Activated T-cell treated with anti-CD3 and anti-CD28 coated beads, Interleukin-2, amount 50 U/mL, for 72 hours (primary cell): Measurements from ENCODE around the gene C6orf47. TPM values are rescaled to one million over a fixed set of nuclear protein-coding genes. Genes with fewer than 3 reads are reported as not detected.

Experiments used
- ATAC-seq, 2 donors: fragments of 150-1000 bp; cut with Tn5 transposase; replicated peaks in 1 of 2; 2 replicates each; pipeline ENCODE4 v1.10.0; 2021; ENCODE audit warnings: moderate library complexity in 2 of 2, mild to moderate bottlenecking in 1 of 2
- DNase-seq, 2 donors: peaks; one replicate each; pipeline ENCODE4 v3.0.0; 2021 to 2022; ENCODE audit warnings: mixed read lengths in 1 of 2
- H3K27ac Mint-ChIP-seq: one replicate; pipeline ENCODE4 v1.8.0; 2022; ENCODE audit warnings: mild to moderate bottlenecking, moderate library complexity, mixed read lengths
- H3K27me3 Mint-ChIP-seq: one replicate; pipeline ENCODE4 v1.8.0; 2022; ENCODE audit warnings: low read depth, mixed read lengths
- H3K36me3 Mint-ChIP-seq, 2 donors: one replicate each; pipeline ENCODE4 v1.8.0; 2022; ENCODE audit warnings: mixed read lengths in 2 of 2, mild to moderate bottlenecking in 1 of 2; ENCODE audit not compliant: insufficient read depth in 2 of 2
- H3K4me1 Mint-ChIP-seq: one replicate; pipeline ENCODE4 v1.8.0; 2022; ENCODE audit warnings: low read depth, mixed read lengths
- H3K4me3 Mint-ChIP-seq, 2 donors: one replicate each; pipeline ENCODE4 v1.8.0; 2022; ENCODE audit warnings: mild to moderate bottlenecking in 2 of 2, mixed read lengths in 2 of 2, moderate library complexity in 2 of 2
- H3K9me3 Mint-ChIP-seq, 2 donors: one replicate each; pipeline ENCODE4 v1.8.0; 2022; ENCODE audit warnings: mixed read lengths in 2 of 2
- total RNA-seq, 2 donors: library from RNA; stranded (reverse); gene quantifications; one replicate each; pipeline ENCODE4 v1.2.3, GENCODE V29; 2022

The C6orf47 gene
- total RNA-seq, 2 donors from 2014 or later, result 21.1 to 22.5 TPM

DNA sequence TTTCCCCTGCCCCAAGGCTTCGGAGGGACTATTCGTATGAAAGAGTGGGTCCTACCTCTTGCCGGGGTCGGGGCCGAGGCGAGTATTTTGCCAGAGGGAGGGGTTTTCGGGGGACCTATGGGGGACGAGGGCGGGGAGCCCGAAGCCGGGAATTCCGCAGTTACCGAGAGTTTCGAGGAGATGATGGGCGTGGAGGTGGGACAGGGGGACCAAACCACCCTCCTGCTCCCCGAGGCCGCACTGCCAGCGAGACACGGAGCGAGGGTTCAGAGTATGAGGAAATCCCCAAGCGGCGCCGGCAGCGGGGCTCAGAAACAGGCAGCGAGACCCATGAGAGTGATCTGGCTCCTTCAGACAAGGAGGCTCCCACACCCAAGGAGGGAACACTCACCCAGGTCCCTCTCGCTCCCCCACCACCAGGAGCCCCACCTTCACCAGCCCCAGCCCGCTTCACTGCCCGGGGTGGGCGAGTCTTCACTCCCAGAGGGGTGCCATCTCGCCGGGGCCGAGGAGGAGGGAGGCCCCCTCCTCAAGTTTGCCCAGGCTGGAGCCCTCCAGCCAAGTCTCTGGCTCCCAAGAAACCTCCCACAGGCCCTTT is 28.8 kb downstream of the C6orf47 start:
- no peak overlapping the region for H3K4me3 Mint-ChIP-seq
- H3K27ac Mint-ChIP-seq, result no peak overlapping the region
- peaks cover 21% of the 10 kb centered on the region for H3K4me1 Mint-ChIP-seq
- ATAC-seq (no peak), DNase-seq (no peak)
- peaks cover 21 to 53% of the 10 kb centered on the region in 2 donors for H3K36me3 Mint-ChIP-seq
- H3K9me3 Mint-ChIP-seq, result no peaks in the 10 kb centered on the region
- no peaks in the 10 kb centered on the region for H3K27me3 Mint-ChIP-seq

DNA sequence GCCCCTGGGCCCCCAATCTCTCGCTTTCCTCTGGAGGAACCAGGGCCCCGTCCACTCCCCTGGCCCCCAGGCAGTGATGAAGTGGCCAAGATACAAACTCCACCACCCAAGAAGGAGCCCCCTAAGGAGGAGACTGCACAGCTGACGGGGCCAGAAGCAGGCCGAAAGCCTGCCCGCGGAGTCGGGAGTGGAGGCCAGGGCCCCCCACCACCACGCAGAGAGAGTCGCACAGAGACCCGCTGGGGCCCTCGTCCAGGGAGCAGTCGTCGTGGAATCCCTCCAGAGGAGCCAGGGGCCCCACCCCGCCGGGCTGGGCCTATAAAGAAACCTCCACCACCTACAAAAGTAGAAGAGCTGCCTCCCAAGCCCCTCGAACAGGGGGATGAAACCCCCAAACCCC is 29.4 kb downstream of the C6orf47 start:
- Mint-ChIP-seq H3K27ac (no peak overlapping the region), H3K27me3 (no peaks in the 10 kb centered on the region), H3K9me3 (no peaks in the 10 kb centered on the region)

DNA sequence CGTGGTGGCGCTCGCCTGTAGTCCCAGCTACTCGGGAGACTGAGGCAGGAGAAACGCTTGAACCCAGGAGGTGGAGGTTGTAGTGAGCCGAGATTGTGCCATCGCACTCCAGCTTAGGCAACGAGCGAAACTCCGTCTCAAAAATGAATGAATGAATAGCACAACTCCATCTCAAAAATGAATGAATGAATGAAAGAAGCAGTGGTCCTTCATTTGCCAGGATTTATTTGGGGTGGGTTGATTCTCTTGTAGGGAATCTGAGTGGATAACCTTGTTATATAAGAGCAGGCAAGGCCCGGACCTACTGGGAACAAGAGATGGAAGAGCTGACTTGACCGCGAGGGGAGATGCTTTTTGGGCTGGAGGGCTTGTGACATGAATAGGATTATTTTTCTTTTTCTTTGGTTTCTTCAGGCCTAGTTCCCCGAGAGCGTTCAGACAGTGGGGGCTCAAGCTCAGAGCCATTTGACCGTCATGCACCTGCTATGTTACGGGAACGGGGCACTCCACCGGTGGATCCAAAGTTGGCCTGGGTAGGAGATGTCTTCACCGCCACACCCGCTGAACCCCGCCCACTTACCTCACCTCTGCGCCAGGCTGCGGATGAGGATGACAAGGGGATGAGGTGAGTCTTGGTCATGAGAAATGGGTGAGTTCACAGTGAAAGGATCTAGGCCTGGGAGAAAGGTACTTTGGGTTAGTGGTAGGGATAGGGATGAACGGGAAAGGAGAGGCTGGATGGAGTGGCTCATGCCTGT is 30.2 kb downstream of the C6orf47 start:
- Mint-ChIP-seq H3K27me3 (no peaks in the 10 kb centered on the region), H3K36me3 (peaks cover 24 to 59% of the 10 kb centered on the region in 2 donors), H3K27ac (no peak overlapping the region), H3K9me3 (no peaks in the 10 kb centered on the region), H3K4me1 (peaks cover 23% of the 10 kb centered on the region), H3K4me3 (no peak overlapping the region)
- DNase-seq (no peak), ATAC-seq (no peak)

More for the DNA sequence above, 29.4 kb downstream of the C6orf47 start:
- peaks cover 23 to 58% of the 10 kb centered on the region in 2 donors for H3K36me3 Mint-ChIP-seq
- ATAC-seq (no peak), DNase-seq (no peak)
- no peak overlapping the region for H3K4me3 Mint-ChIP-seq
- peaks cover 21% of the 10 kb centered on the region for H3K4me1 Mint-ChIP-seq

DNA sequence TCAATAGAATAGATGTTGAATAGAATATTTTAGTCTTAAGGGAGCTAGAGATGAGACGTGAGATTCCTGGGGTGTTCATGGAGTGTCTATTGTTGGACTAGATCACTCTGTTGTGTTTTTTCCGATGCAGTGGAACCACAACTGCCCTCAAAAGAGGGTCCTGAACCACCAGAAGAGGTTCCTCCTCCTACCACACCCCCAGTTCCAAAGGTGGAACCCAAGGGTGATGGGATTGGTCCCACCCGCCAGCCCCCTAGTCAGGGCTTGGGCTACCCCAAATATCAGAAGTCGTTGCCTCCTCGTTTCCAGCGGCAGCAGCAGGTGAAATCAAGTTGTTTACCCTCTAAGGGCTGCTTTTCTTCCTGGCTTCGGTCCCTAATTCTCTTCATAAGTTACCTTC is 31.6 kb downstream of the C6orf47 start:
- no peak overlapping the region for H3K4me3 Mint-ChIP-seq
- H3K27ac Mint-ChIP-seq, result no peak overlapping the region
- ATAC-seq (no peak), DNase-seq (no peak)
- peaks cover 22 to 64% of the 10 kb centered on the region in 2 donors for H3K36me3 Mint-ChIP-seq
- H3K27me3 Mint-ChIP-seq, result no peaks in the 10 kb centered on the region
- no peaks in the 10 kb centered on the region for H3K9me3 Mint-ChIP-seq
- H3K4me1 Mint-ChIP-seq, result peaks cover 24% of the 10 kb centered on the region

DNA sequence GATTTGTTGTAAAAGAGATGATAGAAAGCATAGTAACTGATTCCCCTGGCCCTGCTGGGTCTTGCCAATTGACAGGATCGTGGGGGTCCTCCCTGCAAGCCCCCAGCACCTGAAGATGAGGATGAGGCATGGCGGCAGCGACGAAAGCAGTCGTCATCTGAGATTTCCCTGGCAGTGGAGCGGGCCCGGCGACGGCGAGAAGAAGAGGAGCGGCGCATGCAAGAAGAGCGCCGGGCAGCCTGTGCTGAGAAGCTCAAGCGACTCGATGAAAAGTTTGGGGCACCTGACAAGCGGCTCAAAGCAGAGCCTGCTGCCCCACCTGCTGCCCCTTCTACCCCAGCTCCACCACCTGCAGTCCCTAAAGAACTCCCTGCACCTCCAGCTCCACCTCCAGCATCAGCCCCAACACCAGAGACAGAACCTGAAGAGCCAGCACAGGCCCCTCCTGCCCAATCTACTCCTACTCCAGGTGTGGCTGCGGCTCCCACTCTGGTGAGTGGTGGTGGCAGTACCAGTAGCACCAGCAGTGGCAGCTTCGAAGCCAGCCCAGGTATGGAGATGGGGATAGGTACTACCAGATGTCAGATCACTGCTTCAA is 32.8 kb downstream of the C6orf47 start:
- H3K27ac Mint-ChIP-seq, result no peak overlapping the region

DNA sequence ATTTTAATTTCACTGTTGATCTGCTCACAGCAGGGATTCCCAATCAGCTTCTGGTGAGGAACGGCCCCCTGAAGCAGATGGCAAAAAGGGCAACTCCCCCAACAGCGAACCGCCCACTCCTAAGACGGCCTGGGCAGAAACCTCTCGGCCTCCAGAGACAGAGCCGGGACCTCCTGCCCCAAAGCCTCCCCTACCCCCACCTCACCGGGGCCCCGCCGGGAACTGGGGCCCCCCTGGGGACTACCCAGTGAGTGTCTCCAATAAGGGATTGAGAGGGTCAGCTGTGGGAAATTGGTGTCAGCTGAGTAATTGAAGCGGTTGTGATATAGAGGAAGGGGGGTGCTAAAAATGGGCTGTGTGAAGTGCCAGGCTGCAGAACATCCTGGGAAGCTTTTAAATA is 33.6 kb downstream of the C6orf47 start:
- peaks cover 30% of the 10 kb centered on the region for H3K4me1 Mint-ChIP-seq
- DNase-seq (no peak), ATAC-seq (no peak)
- H3K9me3 Mint-ChIP-seq, result no peaks in the 10 kb centered on the region
- no peaks in the 10 kb centered on the region for H3K27me3 Mint-ChIP-seq
- no peak overlapping the region for H3K4me3 Mint-ChIP-seq
- H3K27ac Mint-ChIP-seq, result peak overlapping the region; percentile 30
- H3K36me3 Mint-ChIP-seq, result peaks cover 29 to 64% of the 10 kb centered on the region in 2 donors

More for the DNA sequence above, 32.8 kb downstream of the C6orf47 start:
- no peaks in the 10 kb centered on the region for H3K9me3 Mint-ChIP-seq
- no peak overlapping the region for H3K4me3 Mint-ChIP-seq
- H3K36me3 Mint-ChIP-seq, result peaks cover 23 to 65% of the 10 kb centered on the region in 2 donors
- ATAC-seq, result no peak
- peaks cover 22% of the 10 kb centered on the region for H3K4me1 Mint-ChIP-seq
- no peaks in the 10 kb centered on the region for H3K27me3 Mint-ChIP-seq
- no peak for DNase-seq

DNA sequence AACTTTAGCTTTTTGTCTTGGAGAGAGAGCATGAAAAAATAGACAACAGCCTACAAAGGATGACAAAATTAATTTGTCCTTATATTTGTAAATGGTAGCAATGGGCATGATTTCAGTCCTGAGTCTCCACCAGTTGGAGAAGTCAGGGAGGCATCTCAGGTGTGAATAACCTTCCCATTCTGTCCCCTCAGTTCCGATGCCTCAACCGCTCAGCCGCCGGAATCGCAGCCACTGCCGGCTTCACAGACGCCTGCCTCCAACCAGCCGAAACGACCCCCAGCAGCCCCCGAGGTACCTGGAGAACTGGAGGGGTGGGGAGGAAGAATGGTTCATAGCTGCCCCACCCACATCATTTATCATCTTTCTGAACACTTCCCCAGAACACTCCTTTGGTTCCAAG is 36.5 kb downstream of the C6orf47 start:
- H3K9me3 Mint-ChIP-seq, result no peaks in the 10 kb centered on the region
- H3K27ac Mint-ChIP-seq, result no peak overlapping the region
- ATAC-seq (no peak), DNase-seq (no peak)
- H3K36me3 Mint-ChIP-seq, result peaks cover 27 to 53% of the 10 kb centered on the region in 2 donors
- no peak overlapping the region for H3K4me3 Mint-ChIP-seq
- no peaks in the 10 kb centered on the region for H3K27me3 Mint-ChIP-seq
- peaks cover 20% of the 10 kb centered on the region for H3K4me1 Mint-ChIP-seq

DNA sequence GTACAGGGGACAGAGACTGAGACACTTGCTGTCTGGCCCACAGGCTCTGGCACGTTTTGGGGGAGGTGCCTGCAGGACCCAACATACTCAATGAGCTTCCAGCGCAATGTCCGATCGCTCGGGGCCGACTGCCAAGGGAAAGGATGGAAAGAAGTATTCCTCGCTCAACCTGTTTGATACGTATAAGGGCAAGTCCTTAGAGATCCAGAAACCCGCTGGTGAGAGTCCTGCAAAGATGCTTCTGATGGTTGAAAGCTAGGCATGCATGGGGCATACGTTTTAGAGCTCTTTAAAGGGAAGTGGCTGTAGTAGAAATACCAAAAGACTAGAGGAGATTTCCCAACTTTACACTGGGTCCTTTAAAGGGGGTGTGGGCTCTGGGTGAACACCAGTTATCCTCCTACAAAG is 37.9 kb downstream of the C6orf47 start:
- H3K27me3 Mint-ChIP-seq, result no peaks in the 10 kb centered on the region
- DNase-seq (no peak), ATAC-seq (no peak)
- peak overlapping the region; percentile 85 to 97 for H3K4me3 Mint-ChIP-seq
- H3K9me3 Mint-ChIP-seq, result no peaks in the 10 kb centered on the region
- peaks cover 26 to 48% of the 10 kb centered on the region in 2 donors for H3K36me3 Mint-ChIP-seq
- peaks cover 33% of the 10 kb centered on the region for H3K4me1 Mint-ChIP-seq
- H3K27ac Mint-ChIP-seq, result peak overlapping the region; percentile 98

DNA sequence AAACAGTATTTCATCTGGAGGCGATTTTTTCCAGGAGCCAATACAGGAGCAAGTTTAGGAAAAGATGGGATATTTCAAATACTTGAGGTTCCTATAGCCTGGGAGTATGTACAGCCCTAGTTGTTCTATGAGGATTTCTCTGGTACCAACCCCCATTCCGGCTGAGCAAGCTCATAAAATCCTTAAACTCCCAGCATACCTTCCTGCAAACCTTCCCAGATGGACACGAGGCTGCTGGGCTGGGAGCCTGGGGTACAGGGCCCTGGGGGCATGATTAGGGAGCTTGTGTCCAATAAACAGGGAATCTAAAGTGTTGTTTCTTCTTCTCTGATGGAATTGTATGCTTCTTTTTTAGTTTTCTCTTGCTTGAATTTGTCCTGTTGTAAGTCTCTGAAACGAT is 38.6 kb downstream of the C6orf47 start:
- no peaks in the 10 kb centered on the region for H3K27me3 Mint-ChIP-seq
- H3K4me3 Mint-ChIP-seq, result peak overlapping the region; percentile 85 to 97
- DNase-seq, result no peak
- peak overlapping the region; percentile 98 for H3K27ac Mint-ChIP-seq
- no peaks in the 10 kb centered on the region for H3K9me3 Mint-ChIP-seq
- H3K36me3 Mint-ChIP-seq, result peaks cover 20 to 41% of the 10 kb centered on the region in 2 donors
- ATAC-seq, result no peak
- H3K4me1 Mint-ChIP-seq, result peaks cover 39% of the 10 kb centered on the region

DNA sequence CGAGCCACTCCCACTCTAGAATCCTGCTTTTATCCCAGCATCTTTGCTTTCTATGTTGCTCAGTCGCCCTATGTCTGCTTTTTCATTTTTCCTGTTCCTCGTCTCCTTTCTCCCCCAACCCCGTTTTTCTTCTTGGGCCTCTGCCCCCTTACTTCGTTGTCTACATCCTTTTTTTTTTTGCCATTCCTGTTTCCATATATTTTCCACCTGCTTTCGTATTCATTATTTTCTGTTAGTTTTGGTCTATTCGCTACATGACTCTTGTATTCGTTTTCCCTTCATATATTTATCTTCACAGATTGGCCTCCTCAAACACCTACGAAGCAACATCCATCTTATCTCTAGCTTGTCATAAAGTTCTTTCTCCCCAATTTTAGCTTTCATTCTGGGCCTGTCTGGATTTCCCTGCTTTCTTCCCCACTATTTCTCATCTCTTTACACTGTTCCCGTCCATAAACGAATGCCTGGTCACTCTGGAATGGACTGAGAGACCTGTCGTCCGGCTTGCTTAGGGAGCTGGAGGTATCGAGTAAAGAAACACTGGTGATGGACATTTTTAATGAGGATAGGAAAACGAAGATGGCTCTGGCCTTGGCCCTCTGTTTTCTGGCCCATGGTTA is 39.1 kb downstream of the C6orf47 start:
- Mint-ChIP-seq H3K27ac (peak overlapping the region; percentile 98), H3K4me3 (peak overlapping the region; percentile 85 to 97), H3K27me3 (no peaks in the 10 kb centered on the region), H3K36me3 (peaks cover 18 to 39% of the 10 kb centered on the region in 2 donors), H3K4me1 (peaks cover 45% of the 10 kb centered on the region), H3K9me3 (no peaks in the 10 kb centered on the region)
- no peak for DNase-seq
- no peak for ATAC-seq

DNA sequence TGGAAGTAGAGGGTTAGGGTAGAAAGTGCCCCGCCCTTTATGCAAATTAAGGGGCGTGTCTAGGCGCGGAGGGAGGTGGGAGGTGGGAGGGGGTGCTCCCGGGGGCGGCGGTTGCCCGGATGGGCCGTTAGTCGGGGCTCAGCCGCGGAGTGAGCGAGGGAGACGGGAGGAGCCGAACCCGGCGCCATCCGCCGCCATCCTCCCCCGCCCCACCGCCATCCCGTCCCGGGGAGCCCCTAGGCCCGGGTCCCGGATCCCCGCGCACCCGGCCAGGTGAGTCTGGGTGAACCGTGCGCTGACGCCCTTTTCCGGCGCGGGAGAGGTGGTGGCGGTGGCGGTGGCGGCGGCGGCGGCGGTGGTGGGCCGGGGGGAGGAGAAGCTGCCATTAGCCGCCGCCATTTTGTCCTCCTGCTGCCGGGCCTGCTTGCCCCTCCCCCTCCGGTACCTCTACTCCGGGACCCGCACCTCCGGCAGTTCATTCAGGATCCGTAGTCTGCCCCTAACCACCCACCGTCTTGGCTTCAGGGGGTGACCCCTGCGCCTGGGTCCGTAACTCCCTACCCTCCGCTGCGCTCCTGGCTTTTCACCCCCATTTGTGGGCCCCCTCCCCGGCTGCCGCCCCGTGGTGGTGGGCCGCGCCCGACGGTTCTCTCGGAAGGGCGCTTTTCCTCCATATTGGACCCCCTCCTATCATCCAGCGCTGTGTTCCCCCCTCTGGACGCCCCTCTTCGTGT is 39.8 kb downstream of the C6orf47 start, which contains the start of gene PRRC2A:
Gene PRRC2A (plus strand): TSS at position 130 of the 734 bp plus-strand sequence. CDS start 2,075 bp downstream, outside the sequence.
- peaks cover 15 to 32% of the 10 kb centered on the region in 2 donors for H3K36me3 Mint-ChIP-seq
- peak; percentile 36 to 67 for ATAC-seq

DNA sequence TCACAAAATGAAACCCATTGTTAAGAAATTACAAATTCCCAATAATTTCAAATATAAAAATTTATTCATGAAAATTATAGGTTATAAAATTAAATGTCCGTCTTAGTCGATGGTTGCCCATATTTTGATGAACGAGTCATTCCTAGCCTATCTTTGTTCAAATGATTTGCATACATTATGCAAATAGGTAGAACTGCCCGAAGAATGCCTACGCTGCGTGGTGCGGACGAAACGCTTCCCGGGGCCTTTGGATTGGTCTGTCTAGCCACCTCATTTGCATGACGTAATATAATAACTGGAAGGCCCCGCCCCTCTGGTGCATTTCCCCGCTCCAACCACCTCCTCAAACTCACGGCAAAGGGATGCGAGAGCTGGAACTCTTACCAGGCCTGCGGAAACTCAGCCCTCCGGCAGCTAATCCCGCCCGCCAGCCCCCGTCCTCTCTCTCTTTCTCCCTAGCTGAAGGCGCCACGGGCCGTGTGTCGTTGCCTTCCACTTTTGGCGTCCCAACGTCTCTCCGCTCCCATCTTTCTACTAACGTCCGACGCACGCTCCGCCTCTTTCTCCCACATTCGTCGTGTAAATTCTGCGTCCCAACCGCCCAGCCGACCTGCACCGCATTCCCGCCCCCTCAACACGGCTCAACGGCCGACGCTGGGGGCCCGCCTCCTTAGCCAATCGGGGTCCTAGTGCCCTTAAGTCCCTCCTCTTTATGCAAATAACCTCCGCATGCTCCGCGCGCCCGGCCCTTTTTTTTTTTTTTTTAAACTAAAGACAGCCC is 40.6 kb downstream of the C6orf47 start:
- Mint-ChIP-seq H3K36me3 (peaks cover 15 to 28% of the 10 kb centered on the region in 2 donors), H3K4me3 (peak overlapping the region; percentile 77 to 85), H3K9me3 (no peaks in the 10 kb centered on the region), H3K27me3 (no peaks in the 10 kb centered on the region), H3K27ac (peak overlapping the region; percentile 81), H3K4me1 (peaks cover 54% of the 10 kb centered on the region)
- peak; percentile 84 to 88 for ATAC-seq
- peak; percentile 98 to 99 for DNase-seq

More for the DNA sequence above, 39.8 kb downstream of the C6orf47 start, which contains the start of gene PRRC2A:
- Mint-ChIP-seq H3K4me1 (peaks cover 51% of the 10 kb centered on the region), H3K4me3 (peak within 1 kb of the TSS; percentile 85 to 97), H3K27ac (peak within 1 kb of the TSS; percentile 98), H3K9me3 (no peaks in the 10 kb centered on the region), H3K27me3 (no peaks in the 10 kb centered on the region)
- peak; percentile 85 to 97 for DNase-seq
